Measurements from ENCODE around the gene PRKCE.

Gene PRKCE

DNA sequence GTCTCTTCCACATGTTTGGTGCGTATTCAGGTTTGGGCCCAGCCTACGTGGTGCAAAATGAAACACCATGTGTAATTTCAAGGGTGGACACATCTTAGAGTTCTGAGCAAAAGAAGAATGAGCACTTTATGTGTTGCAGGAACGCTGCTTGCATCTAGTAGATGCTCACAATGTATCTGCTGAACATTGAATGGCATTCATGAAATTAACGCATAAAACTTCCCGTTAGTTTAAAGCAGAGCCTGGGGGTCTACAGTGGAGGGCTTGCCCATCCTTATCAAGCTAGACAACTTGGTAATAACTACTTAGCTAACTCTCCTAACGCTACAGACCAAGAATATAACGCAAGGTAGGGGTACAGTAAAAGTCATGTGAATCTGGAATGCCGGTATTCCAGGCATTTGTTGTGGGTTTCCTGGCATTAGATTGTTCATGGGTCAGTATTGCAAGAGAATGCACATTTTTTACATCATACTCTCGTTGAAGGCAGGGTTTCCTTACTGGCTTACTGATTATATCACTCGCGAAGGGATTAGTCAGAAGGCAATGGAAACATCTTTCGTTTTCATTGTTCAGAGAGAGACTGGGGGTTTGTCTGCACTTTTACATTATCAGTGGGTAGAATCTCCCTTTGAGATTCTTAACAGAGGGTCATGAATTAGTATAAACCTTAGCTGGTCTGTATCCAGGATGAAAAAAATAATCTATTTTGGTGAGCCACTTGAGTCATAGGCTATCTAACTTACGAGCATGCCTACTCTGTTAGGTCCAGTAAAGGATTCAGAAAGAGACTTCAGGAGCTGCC, 416.2 kb downstream of the PRKCE start:
- DNase-seq, result no peak

DNA sequence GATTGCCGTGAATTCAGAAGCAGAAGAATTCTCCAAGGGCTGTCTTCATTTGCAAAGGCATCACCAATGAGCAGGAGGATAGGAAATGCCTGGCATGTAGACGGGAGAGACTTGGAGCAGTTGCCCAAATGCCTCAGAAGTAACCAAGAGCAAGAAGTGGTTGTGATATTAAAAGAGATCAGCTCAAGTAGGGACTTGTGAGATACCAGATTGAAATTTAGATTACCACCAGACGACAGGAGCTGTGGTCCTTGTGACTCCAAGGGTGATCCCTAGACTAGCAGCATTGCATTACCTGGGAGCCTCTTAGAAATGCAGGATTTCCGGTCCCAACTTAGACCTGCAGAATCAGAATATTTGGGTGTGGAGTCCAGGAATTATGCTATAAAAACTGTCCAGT, 417.2 kb downstream of the PRKCE start:
- DNase-seq, result no peak

DNA sequence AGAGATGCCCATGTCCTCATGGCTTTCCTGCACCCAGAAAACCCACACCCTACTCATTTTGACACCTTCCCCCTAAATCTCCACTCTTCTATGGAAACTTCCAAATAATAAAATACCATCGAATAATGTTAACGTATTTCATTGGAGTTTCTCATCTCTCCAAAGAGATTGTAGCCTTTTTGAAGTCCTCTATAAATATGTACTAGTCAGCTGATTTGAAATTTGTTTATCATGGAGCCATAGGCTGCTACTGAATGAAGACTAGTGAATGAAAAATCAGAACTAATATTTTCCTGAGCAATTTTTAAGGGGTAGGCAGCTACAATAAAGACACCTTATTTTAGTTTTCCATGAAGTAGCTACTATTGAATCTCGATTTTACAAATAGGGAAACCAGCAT, 419.6 kb downstream of the PRKCE start:
- DNase-seq, result no peak

DNA sequence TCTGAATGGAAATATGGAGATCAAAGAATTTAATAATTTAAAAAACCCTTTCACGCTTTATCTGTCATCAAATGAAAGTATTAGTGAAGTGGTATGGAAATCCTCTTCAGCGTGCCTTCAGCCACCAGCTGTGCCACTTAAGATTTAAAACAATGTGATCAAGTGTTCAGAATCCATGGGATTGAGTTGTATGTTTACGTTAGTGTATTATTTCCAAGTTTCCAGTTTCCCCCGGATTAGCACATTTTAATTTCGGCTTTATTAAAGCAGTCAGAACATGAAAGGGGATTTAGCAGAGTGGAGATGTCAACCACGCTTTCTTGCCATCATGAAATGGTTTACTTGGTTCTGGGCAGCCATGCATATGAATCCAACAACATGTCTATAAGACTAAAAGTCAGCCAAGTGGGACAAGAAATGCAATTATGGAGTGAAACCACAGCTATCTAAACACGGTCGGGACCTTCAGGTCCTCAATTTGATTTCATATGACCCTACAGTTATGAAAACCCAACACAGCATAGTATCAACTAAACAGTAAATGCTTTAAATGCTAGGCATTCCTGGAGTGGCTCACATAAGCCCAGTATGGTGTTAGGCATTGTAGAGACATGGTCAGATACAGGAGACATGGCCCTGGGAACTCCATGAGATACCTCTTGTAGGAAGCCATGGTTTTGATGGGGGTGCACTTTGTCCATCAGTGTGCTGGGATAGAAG, 420.8 kb downstream of the PRKCE start:
- DNase-seq, result no peak

DNA sequence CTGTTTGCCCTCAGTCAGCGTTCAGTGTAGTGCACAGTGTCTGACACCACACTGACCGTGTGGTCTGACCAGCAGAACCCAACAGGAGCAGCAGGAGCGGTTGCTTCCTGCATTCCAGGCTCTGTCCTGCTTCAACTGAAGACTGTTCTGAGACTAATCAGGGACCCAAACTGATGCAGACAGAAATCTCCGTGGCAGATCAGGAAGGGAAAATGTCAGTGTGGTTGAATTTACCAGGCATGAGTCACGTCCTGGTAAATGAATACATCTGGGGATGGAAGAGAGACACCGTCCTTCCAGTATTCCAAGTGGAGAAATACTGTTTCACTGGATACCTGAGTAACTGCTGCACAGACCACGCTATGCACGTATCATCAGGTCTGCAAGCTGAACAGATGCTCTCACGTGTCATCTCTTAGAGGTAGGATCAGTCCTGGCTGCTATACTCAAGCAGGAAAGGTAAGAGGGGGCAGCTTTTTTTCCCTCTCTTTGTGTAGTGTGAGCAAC, 422.1 kb downstream of the PRKCE start:
- DNase-seq, result no peak

DNA sequence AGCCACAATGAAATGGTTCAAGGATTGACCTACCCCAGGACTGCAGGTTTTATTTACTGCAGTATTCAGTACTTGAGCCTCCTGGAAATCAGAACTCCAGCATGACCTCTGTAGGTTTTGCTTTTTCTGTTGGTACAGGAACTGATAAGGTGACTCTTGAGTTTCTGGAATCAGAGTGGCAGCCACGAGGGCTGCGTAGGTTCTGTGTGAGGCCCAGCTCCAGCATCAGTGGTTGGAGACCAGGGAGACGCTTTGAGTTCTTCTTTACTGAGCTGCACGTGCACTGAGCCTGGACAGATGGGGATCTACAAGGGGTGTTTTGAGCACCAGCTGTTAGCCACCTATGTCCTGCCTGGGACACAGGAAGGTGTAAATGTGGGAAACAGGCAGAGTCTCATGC, 423.0 kb downstream of the PRKCE start:
- no peak for DNase-seq

DNA sequence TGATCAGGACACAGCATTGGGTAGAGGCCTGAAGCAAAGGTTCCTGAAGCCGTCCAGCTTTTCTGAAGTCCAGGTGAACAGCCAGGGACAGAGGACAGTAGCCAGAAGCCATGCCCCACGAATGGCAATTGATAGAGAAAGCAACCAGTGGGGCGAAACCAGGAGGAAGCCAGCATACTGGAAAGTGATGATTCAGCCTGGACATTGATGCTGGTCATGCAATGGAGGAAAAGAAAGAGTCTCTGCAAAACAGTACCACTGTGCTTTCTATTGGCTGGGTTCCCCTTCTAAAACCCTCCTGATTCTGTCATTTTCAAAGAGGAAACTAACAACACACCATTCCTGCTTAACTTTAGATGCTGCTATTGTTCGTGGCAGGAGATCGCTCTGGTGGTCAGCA, 424.4 kb downstream of the PRKCE start:
- DNase-seq, result no peak

DNA sequence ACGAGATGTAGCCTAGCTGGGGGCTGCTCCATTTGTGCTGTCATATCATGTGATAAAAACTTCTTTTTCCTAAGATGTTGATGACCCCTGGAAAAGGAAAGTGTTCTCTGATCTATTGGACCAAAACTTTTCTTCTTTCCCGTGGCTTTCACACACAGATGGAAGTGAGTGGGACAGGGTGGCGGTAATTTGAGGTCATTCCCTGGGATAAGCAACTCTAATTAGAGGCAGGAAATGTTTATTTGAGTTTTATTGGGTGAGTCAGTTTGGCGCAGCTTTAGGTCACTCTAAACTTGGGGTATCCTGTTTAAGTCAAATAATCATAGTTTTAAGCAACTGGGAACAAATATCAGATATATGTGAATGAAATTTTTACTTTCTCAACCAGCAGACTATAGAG, 424.8 kb downstream of the PRKCE start:
- DNase-seq, result no peak

DNA sequence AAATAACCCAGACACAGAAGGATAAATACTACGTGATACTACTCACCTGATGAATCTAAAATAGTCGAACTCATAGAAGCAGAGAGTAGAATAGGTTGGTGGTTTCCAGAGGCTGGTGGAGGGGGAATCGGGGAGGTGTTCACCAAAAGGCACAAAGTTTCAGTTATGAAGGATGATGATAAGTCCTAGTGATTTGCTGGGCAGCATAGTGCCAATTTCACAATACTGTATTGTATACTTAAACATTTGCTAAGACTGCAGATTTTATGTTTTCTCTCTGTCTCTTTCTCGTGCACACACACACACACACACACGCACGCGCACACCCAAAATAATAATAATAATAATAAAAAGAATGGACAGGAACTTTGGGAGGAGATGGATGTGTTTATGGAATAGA, 425.4 kb downstream of the PRKCE start:
- no peak for DNase-seq

DNA sequence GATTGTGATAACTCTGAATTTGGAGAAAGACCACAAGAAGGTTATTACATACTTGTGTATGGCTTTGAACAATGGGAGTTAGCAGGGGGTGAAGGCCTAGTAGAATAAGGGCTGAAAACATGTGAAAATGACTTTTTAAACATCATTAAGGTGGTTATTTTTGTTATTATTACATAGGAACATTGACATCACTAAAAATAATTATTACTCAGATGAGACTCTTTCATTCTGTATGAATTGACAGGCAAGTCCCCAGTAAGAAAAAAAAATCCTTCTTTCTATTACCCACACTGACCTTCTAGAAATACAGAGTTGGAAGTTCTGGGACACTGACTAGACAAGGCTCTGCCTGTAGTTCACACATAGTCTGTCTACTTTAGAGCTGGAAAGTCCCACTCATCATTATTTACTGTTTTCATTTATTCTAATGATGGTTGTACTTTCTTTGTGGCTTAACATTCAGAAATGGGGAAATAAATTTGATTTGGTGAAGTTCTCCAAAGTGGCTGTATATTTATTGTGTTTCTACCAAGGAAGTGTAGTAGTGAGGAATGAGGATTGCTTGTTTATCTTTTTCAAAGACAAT, 426.1 kb downstream of the PRKCE start:
- DNase-seq, result no peak

DNA sequence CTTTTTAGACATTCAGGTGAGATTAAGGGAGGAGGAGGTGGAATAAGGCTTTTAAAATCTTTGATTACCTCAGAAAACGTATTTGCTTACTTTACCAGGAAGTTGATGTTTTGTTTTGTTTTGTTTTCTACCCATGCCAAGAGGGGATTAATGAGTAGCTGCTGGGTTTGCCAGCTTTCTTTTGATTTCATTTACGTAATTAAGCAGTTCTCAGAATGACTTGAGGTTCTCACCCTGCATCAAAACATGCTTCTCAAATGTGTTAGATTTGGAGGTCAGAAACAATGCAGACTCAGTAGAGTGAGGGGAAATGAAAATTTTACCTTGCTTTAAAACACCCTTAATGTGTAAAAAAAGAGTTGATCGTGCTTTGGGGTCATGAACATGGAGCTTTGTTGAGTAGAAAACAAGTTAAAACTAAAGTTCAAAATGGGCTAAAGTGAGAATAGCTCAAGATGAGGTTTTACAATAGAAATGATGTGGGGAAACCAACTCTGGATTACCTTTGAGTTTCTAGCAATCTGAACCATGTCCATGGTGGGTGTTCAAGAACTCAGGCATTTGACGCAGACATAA, 428.6 kb downstream of the PRKCE start:
- DNase-seq, result no peak

DNA sequence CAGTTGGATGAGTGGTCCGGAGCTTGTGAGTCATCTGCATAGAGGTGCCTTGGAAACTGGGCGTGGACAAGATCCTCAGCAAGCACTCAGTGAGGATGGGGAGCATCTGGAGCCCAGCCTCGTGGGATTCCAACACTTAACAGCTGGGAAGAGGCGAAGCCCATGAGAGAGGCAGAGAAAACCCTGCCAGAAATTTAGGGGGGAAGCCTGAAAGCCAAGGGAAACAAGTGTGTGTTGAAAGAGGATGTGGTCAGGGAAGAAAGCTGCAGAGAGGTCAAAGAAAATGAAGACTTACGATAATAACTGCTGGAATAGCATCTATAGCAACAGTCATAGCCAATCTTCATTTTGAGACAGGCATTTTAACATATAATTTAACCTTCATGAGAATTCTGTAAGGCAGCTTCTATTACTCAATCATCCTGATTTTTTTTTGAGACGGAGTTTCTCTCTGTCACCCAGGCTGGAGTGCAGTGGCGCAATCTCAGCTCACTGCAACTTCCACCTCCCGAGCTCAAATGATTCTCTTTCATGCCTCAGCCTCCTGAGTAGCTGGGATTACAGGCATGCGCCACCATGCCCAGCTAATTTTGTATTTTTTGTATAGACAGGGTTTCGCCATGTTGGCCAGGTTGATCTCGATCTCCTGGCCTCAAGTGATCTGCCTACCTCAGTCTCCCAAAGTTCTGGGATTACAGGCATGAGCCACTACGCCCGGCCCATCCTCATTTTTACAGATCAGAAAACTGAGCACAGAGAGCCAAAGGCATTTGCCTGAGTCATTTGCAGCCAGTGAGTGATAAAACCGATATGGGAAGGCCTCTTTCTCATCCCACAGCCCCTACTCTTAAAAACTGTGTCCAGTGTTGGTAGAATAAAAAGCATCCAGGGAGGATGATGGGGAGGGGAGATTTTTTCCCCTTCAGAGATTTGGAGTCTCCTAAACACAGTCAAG, 431.3 kb downstream of the PRKCE start:
- no peak for DNase-seq

DNA sequence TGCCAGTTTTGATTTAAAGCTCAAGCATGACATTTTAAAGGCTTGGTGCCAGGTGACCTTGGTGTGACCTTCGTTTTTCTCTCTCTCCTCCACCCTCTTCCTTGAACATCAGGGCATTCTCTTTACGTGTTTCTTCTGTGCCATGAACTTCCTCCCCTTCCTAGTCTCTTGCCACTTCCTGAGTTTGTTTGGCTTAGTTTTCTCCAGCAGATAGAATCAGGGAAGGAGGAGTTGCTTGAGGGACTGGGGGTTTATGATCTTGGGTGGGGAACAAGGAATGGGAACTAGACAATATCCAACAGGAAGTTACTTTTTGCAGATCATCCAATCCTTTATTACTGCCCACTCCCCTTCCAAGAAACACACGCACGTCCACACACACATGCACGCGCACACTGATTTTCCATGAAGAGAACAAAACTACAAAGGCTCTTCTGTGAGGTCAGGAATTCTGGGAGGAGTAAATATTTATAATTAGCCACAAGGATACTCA, 435.1 kb downstream of the PRKCE start:
- no peak for DNase-seq

DNA sequence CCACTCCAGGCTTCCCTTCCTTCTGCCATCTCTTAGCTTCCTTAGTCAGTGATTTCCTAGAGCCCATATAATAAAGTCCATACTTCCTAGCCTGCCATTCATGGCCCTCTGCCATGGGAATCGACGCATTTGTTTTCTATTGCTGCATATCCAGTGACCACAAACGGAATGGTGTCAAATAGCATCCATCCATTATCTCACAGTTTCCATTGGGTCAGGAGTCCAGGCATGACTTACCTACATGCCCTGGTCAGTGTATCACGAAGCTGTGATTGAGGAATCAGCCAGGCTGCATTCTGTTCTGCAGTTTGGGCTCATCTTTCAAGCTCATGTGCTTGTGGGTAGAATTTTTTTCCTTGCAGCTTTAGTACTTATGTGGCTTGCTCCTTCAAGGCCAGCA, 436.0 kb downstream of the PRKCE start:
- no peak for DNase-seq

DNA sequence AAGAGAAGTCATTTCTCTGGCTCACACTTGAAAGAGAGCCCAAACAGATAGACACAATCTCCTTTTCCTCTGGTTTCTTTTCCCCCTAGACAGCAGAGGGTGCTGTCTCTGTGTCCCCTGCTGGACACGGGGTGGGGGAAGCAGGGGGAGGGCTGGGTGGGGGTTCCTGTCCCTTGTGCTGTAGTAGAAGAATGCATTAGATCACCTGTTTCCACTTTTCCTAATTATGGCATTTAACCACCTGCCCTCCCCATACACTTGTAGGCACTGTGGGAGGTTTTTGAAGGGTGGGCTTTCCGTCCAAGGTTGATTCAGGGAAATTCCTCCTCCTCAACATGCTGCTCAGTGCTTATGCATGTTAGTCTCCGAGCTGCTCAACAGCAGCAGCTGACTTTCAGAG, 439.5 kb downstream of the PRKCE start:
- DNase-seq, result no peak

DNA sequence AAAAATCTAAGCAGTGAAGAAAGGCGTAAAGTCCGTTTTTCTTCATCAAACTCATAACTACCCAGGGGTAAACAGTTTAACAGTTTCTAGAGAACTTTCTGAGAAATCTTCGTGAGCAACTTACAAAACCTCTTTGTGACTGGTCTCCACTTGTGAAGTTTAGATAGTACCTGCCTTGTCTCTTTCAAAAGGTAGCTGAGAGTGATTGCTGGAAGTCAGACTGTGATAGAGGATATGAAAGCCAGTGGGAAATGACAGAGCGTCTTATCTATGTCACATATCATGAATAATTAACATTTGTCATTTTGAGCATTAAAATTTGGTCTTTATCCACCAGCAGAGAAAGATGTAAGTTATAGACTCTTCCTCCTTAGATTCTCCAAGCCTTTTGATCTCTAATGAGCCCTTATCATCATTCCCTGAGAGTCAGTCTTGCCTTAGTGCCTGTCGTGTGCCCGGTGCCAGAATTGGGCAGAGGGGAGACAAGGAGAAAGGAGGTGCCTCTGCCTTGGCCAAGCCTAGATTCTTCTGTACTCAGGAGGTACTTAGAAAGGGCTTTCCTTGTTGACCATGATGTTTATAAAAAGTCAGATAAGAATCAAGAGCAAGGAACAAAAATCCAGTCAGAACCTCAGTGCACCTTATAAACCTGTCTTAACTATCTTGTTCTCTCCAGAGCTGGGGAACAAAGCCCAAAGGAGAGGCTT, 440.6 kb downstream of the PRKCE start:
- DNase-seq, result no peak

DNA sequence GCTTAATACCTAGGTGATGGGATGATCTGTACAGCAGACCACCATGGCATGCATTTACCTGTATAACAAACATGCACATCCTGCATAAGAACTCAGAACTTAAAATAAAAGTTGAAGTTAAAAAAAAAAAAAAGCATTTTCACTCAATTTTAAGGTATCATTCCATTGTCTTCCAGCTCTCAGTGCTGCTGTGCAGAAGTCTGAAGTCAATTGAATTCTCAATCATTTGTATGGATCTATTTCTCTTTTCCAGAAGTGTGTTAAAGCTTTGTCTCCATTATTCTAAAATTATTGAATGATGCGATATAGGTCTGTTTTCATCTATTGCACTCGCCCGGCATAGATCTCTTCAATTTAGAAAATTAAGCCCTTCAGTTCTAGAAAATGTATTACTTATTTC, 443.2 kb downstream of the PRKCE start:
- DNase-seq, result no peak

DNA sequence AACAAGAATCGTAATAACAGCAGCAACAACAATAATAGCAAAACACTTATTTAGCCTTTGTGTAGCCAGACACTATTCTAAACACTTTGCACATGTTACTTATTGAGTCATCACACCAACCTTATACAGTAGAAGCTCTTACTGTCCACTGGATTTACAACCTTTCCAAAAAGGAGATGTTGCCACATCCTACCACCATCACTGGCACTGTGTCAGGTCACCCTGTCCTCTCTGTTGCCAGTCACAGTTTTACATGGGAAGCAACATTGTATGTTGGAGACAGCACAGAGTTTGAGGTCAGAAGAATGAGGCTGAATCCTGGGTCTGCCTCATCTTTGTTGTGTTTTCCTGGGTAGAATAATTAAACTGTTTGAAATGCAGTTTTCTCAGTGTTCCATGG, 444.4 kb downstream of the PRKCE start:
- DNase-seq, result no peak

DNA sequence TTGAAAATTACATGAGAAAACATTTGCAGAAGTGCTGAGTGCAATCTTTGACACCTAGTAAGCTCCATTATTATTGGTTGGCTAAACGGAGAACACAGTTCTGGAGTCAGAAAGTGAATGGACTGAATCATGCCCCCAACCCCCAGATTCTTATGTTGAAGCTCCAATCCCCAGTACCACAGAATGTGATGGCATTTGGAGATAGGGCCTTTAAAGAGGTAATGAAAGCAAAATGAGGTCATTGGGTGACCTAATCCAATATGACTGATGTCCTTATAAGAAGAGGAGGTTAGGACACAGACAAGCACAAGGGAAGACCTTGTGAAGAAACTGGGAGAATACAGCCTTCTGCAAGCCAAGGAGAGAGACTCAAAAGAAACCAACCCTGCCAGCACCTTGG, 444.8 kb downstream of the PRKCE start:
- DNase-seq, result no peak

DNA sequence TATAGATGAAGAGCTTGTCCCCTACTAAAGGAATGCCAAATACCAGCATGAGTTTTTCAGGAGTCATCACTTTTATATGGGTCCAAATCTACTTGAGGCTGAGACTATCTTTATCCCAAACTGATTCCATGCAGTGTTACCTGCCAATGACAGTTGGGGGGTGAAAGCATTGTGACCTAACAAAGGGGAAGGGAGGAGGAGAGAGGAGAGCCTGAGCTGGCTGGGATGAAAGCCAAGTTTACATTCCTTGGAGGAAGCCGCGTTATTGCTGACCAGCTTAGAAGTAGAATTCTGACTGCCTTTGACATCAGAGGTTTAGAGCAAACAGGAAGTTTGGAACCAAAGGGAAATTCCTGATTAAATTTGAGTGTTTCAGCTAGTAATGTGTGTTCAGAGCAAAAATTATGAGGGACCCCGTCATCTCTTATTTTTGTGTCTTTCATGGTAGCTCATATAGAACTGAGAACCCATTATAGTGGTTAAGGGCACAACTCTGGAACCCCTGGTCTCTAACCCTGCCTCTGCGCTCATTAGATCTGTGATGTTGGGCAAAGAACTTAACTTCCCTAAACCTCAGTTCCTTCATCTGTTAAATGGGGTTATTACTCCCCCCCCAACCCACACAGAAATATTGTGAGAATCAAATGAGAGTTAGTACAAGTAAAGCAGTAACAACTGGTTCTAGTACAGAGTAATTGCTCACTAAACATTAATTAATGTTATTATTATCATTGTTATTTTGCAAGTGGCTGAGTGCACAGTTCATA, 446.4 kb downstream of the PRKCE start:
- DNase-seq, result no peak

DNA sequence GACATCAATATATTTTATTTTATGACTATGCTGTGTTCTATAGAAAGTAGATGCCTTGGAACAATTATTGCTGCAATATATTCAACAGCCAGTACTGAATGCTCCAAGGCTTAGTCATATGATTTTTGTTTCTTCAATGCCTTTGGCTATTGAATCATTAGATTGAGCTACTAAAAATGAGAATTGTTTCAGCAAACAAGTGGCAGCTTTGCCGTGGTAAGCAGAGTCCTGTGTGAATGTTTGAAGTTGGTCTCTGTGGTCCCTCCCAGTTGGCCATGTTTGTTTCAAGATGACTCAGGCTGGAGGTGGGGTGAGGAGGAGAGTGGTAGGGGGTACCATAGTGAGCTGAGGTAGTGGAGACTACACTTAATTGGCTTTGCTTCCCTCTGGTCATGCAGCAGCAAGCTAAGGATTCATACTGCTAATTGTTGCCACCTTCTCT, 447.2 kb downstream of the PRKCE start:
- no peak for DNase-seq
